Fibroblast of lung (primary cell): ENCODE results near the gene TIGD1.

Experiments used
- CTCF ChIP-seq, 2 donors: IDR thresholded peaks in 1 of 2; conservative IDR thresholded peaks in 1 of 2; 1 replicate in 1 of 2; 2 replicates in 1 of 2; pipeline ENCODE4 v1.5.1; 2011 to 2012; ENCODE audit warnings: low read length in 2 of 2, control low read depth in 1 of 2, inconsistent platforms in 1 of 2, low read depth in 1 of 2, mild to moderate bottlenecking in 1 of 2
- EZH2 ChIP-seq: IDR thresholded peaks from 2 replicates; pipeline ENCODE4 v1.5.1; 2012; ENCODE audit warnings: low read length, control low read depth, mild to moderate bottlenecking; ENCODE audit errors: missing control alignments

- TF ChIP-seq CTCF (conservative IDR thresholded peaks at IDR 0.05 in 1 of 2, IDR thresholded peaks at IDR 0.05 in 1 of 2; ENCODE audit: low read depth in 1 of 2, low read length in 2 of 2), result no peak
- TF ChIP-seq EZH2, result no peak
Measured at GRCh38 chr2:232556426-232556825, 6.1 kb upstream of the TIGD1 start.
